ENCODE data around the gene AOPEP.
A peak's percentile ranks its signal among the peaks of the same experiment; 100 is the strongest.

AOPEP gene

DNA sequence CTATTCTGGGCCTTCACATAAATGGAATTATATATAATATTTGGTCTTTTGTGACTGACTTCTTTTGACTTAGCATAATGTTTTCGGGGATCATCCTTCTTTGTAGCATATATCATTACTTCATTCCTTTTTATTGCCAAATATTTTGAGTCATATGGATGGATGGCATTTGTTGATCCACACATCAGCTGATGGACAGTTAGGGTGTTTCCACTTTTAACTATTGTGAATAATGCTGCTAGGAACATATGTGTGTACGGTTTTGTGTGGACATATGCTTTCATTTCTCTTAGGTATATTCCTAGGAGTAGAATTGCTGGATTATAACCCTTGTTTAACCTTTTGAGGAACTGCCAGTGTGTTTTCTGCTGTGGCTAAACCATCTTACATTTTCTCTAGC, 341.4 kb downstream of the AOPEP start:
- H3K36me3 ChIP-seq (ENCODE audit: control insufficient read depth in 1 of 2, insufficient read depth in 2 of 2, low read length in 2 of 2) = peaks cover 7 to 10% of the 10 kb centered on the region in 2 donors
- H3K4me3 ChIP-seq (ENCODE audit: low read depth in 1 of 2, low read length in 2 of 2) = no peak overlapping the region
- H3K27me3 ChIP-seq (ENCODE audit: low read depth, low read length) = no peaks in the 10 kb centered on the region
- no peaks in the 10 kb centered on the region for H3K9me3 ChIP-seq (ENCODE audit: control insufficient read depth in 1 of 2, low read length in 2 of 2)
- H3K4me1 ChIP-seq (ENCODE audit: control insufficient read depth in 1 of 2, insufficient read depth in 2 of 2, low read length in 2 of 2) = peaks cover 20 to 79% of the 10 kb centered on the region in 2 donors
- no peak overlapping the region for H3K27ac ChIP-seq (ENCODE audit: low read length)

DNA sequence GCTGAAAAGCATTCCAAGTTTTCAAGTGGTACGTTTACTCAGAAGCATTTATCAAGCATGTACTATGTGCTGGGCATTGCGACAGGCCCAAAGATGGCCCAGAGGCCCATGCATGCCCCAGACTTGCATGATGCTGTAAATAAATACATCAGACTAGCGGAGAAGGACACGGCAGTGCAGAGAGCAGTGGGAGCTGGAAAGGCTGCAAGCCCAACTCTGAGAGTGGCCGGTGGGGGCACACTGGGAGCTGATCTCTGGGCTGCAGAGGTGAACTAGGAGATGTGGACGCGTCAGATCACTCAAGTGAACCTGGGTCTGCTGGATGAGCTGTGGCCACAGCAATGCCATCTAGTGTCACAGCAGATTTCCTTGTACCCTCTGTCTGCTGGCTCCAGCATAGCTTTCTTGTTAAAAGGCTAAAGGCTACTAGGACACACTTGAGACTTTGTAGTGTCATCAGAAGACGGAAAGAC, 344.1 kb downstream of the AOPEP start:
- peaks cover 5% of the 10 kb centered on the region in 2 donors for H3K36me3 ChIP-seq (ENCODE audit: control insufficient read depth in 1 of 2, insufficient read depth in 2 of 2, low read length in 2 of 2)
- H3K9me3 ChIP-seq (ENCODE audit: control insufficient read depth in 1 of 2, low read length in 2 of 2) = no peaks in the 10 kb centered on the region
- H3K27me3 ChIP-seq (ENCODE audit: low read depth, low read length) = no peaks in the 10 kb centered on the region
- H3K4me3 ChIP-seq (ENCODE audit: low read depth in 1 of 2, low read length in 2 of 2) = no peak overlapping the region
- H3K4me1 ChIP-seq (ENCODE audit: control insufficient read depth in 1 of 2, insufficient read depth in 2 of 2, low read length in 2 of 2) = peaks cover 10 to 82% of the 10 kb centered on the region in 2 donors
- no peak overlapping the region for H3K27ac ChIP-seq (ENCODE audit: low read length)

DNA sequence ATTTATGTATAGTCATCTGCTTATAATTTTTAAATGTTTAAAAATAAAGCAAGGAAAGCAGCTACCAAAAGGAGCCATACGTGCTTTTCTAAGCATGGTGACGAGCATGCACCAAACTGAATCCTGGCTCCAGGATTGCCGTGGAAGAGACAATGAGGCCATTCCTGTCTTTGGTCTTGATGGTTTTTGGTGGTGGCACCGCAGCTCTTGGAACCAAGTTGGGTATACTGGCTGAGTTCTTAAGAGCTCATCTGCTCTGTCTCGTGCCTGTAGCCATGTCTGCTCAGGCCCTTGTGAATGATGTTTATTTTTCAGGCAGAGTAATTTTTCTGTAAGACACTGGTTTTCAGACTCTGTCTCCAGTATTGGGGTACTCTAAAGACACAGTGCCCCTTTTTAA, 345.0 kb downstream of the AOPEP start:
- Histone ChIP-seq H3K4me1 (ENCODE audit: control insufficient read depth in 1 of 2, insufficient read depth in 2 of 2, low read length in 2 of 2) (peaks cover 6 to 79% of the 10 kb centered on the region in 2 donors), H3K27me3 (ENCODE audit: low read depth, low read length) (no peaks in the 10 kb centered on the region), H3K4me3 (ENCODE audit: low read depth in 1 of 2, low read length in 2 of 2) (no peak overlapping the region), H3K27ac (ENCODE audit: low read length) (no peak overlapping the region), H3K36me3 (ENCODE audit: control insufficient read depth in 1 of 2, insufficient read depth in 2 of 2, low read length in 2 of 2) (peaks cover 5% of the 10 kb centered on the region in 2 donors), H3K9me3 (ENCODE audit: control insufficient read depth in 1 of 2, low read length in 2 of 2) (no peaks in the 10 kb centered on the region)

DNA sequence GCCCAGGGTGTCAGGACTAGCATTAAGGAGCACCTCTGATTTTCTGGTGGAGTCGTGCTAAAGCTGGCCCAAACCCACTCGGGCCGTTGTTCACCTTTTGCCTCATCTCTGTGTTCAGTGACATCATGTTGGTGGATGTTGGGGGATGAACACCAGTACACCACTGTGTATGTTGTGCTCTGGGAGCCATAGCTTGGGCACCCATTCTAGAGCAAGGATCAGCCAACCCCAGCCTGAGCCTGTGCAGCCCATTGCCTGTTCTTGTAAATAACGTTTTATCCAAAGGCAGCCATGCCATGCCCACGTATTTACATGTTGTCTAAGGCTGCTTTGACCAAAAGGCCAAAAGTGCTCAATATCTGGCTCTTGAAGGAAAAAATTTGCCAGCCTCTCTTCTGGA, 345.4 kb downstream of the AOPEP start:
- H3K9me3 ChIP-seq (ENCODE audit: control insufficient read depth in 1 of 2, low read length in 2 of 2) = no peaks in the 10 kb centered on the region
- no peak overlapping the region for H3K4me3 ChIP-seq (ENCODE audit: low read depth in 1 of 2, low read length in 2 of 2)
- peaks cover 6 to 79% of the 10 kb centered on the region in 2 donors for H3K4me1 ChIP-seq (ENCODE audit: control insufficient read depth in 1 of 2, insufficient read depth in 2 of 2, low read length in 2 of 2)
- H3K27me3 ChIP-seq (ENCODE audit: low read depth, low read length) = no peaks in the 10 kb centered on the region
- peaks cover 5 to 8% of the 10 kb centered on the region in 2 donors for H3K36me3 ChIP-seq (ENCODE audit: control insufficient read depth in 1 of 2, insufficient read depth in 2 of 2, low read length in 2 of 2)
- H3K27ac ChIP-seq (ENCODE audit: low read length) = no peak overlapping the region

DNA sequence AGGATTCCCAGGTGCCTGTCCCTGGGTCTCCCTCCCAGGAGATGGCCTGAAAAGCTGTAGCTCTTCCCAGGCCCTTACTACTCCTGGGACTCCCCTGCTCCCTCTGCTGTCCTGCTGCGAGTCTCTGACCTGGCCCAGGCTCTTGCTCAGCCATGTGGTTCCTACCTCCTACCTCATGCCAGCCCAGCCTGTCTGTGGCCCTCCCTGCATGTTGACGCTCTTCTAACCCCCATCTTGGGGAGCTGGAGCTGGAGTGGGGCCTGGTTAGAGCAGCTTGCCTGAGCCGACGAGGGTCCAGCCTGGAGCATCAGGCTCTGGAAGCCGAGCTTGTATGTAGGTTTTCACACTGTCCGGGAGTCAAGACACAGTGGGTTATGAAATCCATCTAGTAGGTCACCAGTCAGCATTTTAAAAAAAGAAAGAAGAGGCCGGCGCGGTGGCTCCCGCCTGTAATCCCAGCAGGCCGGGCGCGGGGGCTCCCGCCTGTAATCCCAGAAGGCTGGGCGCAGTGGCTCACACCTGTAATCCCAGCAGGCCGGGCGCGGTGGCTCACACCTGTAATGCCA, 346.6 kb downstream of the AOPEP start:
- H3K27me3 ChIP-seq (ENCODE audit: low read depth, low read length) = no peaks in the 10 kb centered on the region
- peaks cover 5 to 12% of the 10 kb centered on the region in 2 donors for H3K36me3 ChIP-seq (ENCODE audit: control insufficient read depth in 1 of 2, insufficient read depth in 2 of 2, low read length in 2 of 2)
- no peak overlapping the region for H3K4me3 ChIP-seq (ENCODE audit: low read depth in 1 of 2, low read length in 2 of 2)
- peaks cover 13 to 84% of the 10 kb centered on the region in 2 donors for H3K4me1 ChIP-seq (ENCODE audit: control insufficient read depth in 1 of 2, insufficient read depth in 2 of 2, low read length in 2 of 2)
- H3K27ac ChIP-seq (ENCODE audit: low read length) = no peak overlapping the region
- no peaks in the 10 kb centered on the region for H3K9me3 ChIP-seq (ENCODE audit: control insufficient read depth in 1 of 2, low read length in 2 of 2)

DNA sequence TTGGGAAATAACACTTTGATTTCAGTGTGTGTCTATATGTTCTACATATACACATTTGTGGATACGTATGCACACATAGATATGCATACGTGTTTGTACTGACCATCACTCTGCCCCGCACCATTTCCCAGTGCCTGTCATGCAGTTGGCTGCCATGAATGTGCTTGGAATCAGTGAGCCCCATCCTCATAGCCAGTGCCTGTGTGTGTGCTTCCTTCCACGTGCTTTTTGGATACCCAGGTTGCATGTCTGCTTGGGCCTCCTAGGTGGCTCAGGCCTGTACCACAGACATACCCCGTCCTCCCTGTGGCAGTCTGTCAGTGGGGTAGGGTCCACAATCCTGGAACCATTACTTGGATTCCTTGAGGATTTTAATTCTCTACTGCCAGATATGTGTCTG, 347.4 kb downstream of the AOPEP start:
- H3K4me3 ChIP-seq (ENCODE audit: low read depth in 1 of 2, low read length in 2 of 2) = no peak overlapping the region
- no peak overlapping the region for H3K27ac ChIP-seq (ENCODE audit: low read length)
- H3K4me1 ChIP-seq (ENCODE audit: control insufficient read depth in 1 of 2, insufficient read depth in 2 of 2, low read length in 2 of 2) = peaks cover 20 to 89% of the 10 kb centered on the region in 2 donors
- H3K27me3 ChIP-seq (ENCODE audit: low read depth, low read length) = no peaks in the 10 kb centered on the region
- peaks cover 5 to 12% of the 10 kb centered on the region in 2 donors for H3K36me3 ChIP-seq (ENCODE audit: control insufficient read depth in 1 of 2, insufficient read depth in 2 of 2, low read length in 2 of 2)
- no peaks in the 10 kb centered on the region for H3K9me3 ChIP-seq (ENCODE audit: control insufficient read depth in 1 of 2, low read length in 2 of 2)

DNA sequence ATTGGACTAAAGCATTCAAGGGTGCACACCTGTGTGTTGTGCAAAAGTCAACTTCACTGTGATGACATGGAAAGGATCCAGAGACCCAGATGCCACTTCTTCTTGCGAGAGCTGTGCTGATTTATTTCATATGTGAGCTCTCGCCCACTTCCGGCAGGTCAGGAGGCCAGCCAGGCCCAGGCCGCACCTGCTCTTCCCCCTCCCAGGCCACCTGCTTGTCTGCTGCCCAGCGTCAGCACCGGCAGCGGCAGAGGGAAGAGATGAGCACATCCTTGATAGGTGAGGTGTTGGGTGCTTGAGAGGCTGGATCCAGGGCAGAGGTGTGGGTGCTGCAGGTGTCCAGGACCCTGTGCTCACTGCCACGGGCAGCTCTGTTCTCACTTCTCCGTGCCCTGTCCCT, 348.1 kb downstream of the AOPEP start:
- Histone ChIP-seq H3K27me3 (ENCODE audit: low read depth, low read length) (no peaks in the 10 kb centered on the region), H3K4me1 (ENCODE audit: control insufficient read depth in 1 of 2, insufficient read depth in 2 of 2, low read length in 2 of 2) (peaks cover 25 to 89% of the 10 kb centered on the region in 2 donors), H3K27ac (ENCODE audit: low read length) (no peak overlapping the region), H3K9me3 (ENCODE audit: control insufficient read depth in 1 of 2, low read length in 2 of 2) (no peaks in the 10 kb centered on the region), H3K4me3 (ENCODE audit: low read depth in 1 of 2, low read length in 2 of 2) (no peak overlapping the region), H3K36me3 (ENCODE audit: control insufficient read depth in 1 of 2, insufficient read depth in 2 of 2, low read length in 2 of 2) (peaks cover 5 to 12% of the 10 kb centered on the region in 2 donors)

DNA sequence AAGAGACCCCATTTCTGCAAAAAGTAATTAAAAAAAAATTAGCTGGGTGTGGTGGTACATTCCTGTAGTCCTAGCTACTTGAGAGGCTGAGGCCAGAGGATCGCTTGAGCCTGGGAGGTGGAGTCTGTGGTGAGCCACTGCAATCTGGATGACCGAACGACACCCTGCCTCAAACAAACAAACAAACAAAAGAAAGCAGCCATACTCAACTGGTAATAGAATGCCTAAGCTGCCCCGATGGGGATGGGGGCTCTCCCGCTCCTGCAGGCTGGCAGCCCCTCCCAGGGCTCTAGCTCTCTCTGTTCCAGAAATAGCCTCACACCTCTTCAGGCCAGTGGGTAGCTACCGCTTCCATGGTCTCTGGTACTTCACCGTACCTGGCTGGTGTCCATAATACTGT, 349.2 kb downstream of the AOPEP start:
- Histone ChIP-seq H3K4me1 (ENCODE audit: control insufficient read depth in 1 of 2, insufficient read depth in 2 of 2, low read length in 2 of 2) (peaks cover 25 to 80% of the 10 kb centered on the region in 2 donors), H3K4me3 (ENCODE audit: low read depth in 1 of 2, low read length in 2 of 2) (no peak overlapping the region), H3K27ac (ENCODE audit: low read length) (no peak overlapping the region), H3K27me3 (ENCODE audit: low read depth, low read length) (no peaks in the 10 kb centered on the region), H3K9me3 (ENCODE audit: control insufficient read depth in 1 of 2, low read length in 2 of 2) (no peaks in the 10 kb centered on the region), H3K36me3 (ENCODE audit: control insufficient read depth in 1 of 2, insufficient read depth in 2 of 2, low read length in 2 of 2) (peaks cover 7 to 13% of the 10 kb centered on the region in 2 donors)

DNA sequence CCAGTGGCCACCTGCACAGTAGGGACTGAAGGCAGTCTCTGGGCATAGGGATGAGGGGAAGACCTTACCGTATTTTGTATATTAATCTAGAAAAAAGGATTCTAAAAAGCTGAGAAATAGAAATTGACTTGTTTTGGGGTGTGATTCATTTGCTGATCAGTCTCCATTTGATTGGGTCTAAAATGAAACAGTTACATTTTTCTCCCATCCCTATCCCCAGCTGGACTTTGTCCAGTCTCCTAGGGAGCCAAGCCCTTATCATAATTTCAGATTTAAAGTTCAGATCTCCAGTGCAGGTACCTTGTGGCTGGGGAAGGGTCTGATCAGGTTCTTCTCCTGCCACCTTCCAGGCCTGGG, 350.2 kb downstream of the AOPEP start:
- H3K4me3 ChIP-seq (ENCODE audit: low read depth in 1 of 2, low read length in 2 of 2) = peak overlapping the region in 1 of 2 donors; percentile 25
- H3K27ac ChIP-seq (ENCODE audit: low read length) = no peak overlapping the region
- H3K9me3 ChIP-seq (ENCODE audit: control insufficient read depth in 1 of 2, low read length in 2 of 2) = no peaks in the 10 kb centered on the region
- peaks cover 16 to 17% of the 10 kb centered on the region in 2 donors for H3K36me3 ChIP-seq (ENCODE audit: control insufficient read depth in 1 of 2, insufficient read depth in 2 of 2, low read length in 2 of 2)
- no peaks in the 10 kb centered on the region for H3K27me3 ChIP-seq (ENCODE audit: low read depth, low read length)
- H3K4me1 ChIP-seq (ENCODE audit: control insufficient read depth in 1 of 2, insufficient read depth in 2 of 2, low read length in 2 of 2) = peaks cover 25 to 80% of the 10 kb centered on the region in 2 donors

DNA sequence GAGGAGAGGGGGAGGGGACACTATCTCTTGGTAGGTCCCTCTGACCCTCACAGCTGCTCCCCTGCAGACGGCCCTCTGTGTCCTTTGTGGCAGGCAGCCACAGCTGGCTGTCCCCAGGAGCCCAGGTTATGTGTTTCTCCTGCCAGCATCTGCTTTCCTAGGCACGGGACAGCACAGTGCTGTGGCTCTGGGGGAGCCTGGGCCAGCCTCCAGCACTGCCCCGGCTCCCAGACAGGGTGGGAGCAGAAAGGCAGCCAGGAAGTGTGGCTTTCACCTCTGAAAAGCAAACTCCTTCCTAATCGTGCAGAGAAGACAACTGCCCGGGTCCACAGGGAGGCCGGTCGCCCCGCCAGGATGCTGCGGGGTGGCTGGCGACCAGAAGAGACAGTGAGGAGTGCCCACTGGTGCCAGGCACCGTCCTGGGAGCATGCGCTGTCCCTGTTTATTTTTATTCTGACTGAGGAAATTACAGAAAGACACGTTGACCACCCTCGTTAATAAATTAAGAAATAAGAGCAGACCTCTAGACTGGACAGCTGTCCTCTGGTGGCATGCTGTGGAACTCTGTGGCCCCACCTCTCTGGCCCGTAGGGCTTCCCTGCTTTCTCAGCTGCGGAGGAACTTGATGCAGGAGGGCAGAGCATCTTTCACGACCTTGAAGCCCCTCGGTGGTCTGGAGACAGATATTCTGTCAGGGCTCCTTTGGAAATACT, 350.7 kb downstream of the AOPEP start:
- no peaks in the 10 kb centered on the region for H3K27me3 ChIP-seq (ENCODE audit: low read depth, low read length)
- H3K4me3 ChIP-seq (ENCODE audit: low read depth in 1 of 2, low read length in 2 of 2) = peak overlapping the region in 1 of 2 donors; percentile 25
- H3K9me3 ChIP-seq (ENCODE audit: control insufficient read depth in 1 of 2, low read length in 2 of 2) = no peaks in the 10 kb centered on the region
- peaks cover 25 to 78% of the 10 kb centered on the region in 2 donors for H3K4me1 ChIP-seq (ENCODE audit: control insufficient read depth in 1 of 2, insufficient read depth in 2 of 2, low read length in 2 of 2)
- peak overlapping the region; percentile 58 for H3K27ac ChIP-seq (ENCODE audit: low read length)
- H3K36me3 ChIP-seq (ENCODE audit: control insufficient read depth in 1 of 2, insufficient read depth in 2 of 2, low read length in 2 of 2) = peaks cover 17% of the 10 kb centered on the region in 2 donors

DNA sequence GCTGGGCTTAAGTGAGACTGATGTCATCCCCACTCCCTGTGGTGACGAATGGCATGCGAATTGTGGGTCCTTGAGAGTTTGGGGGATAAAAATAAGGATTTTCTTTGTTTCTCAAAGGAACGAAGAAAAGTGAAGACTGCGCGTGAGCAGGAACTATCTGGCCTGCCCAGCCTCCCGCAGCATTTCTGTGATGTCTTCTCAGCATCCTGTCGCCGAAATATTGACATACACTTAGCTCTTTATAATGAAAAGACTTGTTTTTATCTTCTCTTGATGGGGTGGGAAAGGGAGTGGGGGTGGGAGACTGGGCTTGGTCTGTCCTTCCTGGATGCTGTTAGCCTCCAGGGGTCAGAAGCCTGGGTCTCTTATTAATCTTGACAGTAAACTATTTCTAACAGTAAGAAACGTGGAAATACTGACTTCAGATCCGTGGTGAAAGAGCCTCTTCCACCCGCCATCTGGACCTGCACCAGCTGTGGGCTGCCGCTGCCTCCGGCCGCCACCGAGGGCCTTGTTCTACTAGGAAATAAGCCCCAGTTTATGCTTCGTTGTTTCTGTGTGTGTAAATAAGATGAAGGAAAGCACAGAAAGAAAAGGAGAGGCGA, 351.4 kb downstream of the AOPEP start:
- Histone ChIP-seq H3K36me3 (ENCODE audit: control insufficient read depth in 1 of 2, insufficient read depth in 2 of 2, low read length in 2 of 2) (peaks cover 20 to 23% of the 10 kb centered on the region in 2 donors), H3K4me3 (ENCODE audit: low read depth in 1 of 2, low read length in 2 of 2) (no peak overlapping the region), H3K27ac (ENCODE audit: low read length) (peak overlapping the region; percentile 58), H3K9me3 (ENCODE audit: control insufficient read depth in 1 of 2, low read length in 2 of 2) (no peaks in the 10 kb centered on the region), H3K4me1 (ENCODE audit: control insufficient read depth in 1 of 2, insufficient read depth in 2 of 2, low read length in 2 of 2) (peaks cover 28 to 76% of the 10 kb centered on the region in 2 donors), H3K27me3 (ENCODE audit: low read depth, low read length) (no peaks in the 10 kb centered on the region)
